Lower leg skin (tissue), 4 donors: ENCODE data around the gene PPP1R26. TPM values are rescaled to one million over a fixed set of nuclear protein-coding genes. Genes with fewer than 3 reads are reported as not detected.

Experiments used
- DNase-seq, 2 donors: peaks; one replicate each; pipeline ENCODE4 v3.0.0-alpha.2; 2019; ENCODE audit warnings: low spot score in 2 of 2
- H3K4me3 ChIP-seq: fragments of 200-600 bp; sonication (generic); 2 replicates; pipeline ENCODE4 v1.5.1; 2017; ENCODE audit warnings: mild to moderate bottlenecking, low read depth; ENCODE audit not compliant: poor library complexity, severe bottlenecking
- POLR2A ChIP-seq, 2 donors: fragments of 450-650 bp; IDR thresholded peaks; one replicate each; pipeline ENCODE4 v1.6.1; 2016 to 2017; ENCODE audit warnings: antibody characterized with exemption in 2 of 2, mild to moderate bottlenecking in 1 of 2, moderate library complexity in 1 of 2
- WGBS, 2 donors: methylation state at CpG; one replicate each; pipeline ENCODE4 v1.1.5; 2018; 5-methylcytosine and 5-hydroxymethylcytosine counted together
- intact Hi-C: fragments of 100-400 bp; cut with DNase I; formaldehyde crosslinking; loops from one replicate; pipeline ENCODE4 v1.15.0; 2023; ENCODE audit warnings: low total_unique reads
- total RNA-seq, 4 donors: library from RNA; depleted of rRNA; stranded (reverse); fragments of >200 nt; gene quantifications; one replicate each; pipeline ENCODE4 v1.1.0, GENCODE V29; 2016
- TF ChIP-seq, protein P1 (sequence below), 3 donors: fragments of 450-650 bp; IDR thresholded peaks; one replicate each; pipeline ENCODE4 v1.5.1; 2016; ENCODE audit warnings: antibody characterized with exemption in 3 of 3, mild to moderate bottlenecking in 3 of 3, moderate library complexity in 2 of 3

PPP1R26 gene
- total RNA-seq, 4 donors from 2014 or later = 8.4 to 11.5 (median 9.2) TPM

DNA sequence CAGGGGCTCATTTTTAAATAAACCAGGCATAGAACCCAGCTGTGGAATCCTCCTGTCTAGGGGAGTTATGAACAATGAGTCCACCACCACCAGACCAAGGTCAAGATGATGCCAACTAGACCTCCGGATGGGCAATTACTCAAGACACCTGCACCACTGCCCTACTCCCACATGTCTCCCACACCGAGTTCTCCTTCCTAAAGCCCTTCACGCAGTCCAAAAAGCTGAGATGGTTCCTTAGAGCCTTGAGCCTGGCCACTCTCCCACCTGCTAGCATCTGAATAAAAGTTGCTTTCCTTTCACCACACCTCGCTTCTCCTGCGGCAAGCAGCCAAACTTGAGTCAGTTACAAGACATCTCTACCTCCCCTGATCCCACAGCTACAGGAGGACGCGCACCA lies 15.4 kb upstream of the PPP1R26 start:
- DNase-seq = no peak
- H3K4me3 ChIP-seq = no peak overlapping the region
- WGBS, 2 donors = 92 to 94% methylated on average over 7 of the region's 7 CpGs
- TF ChIP-seq POLR2A (IDR thresholded peaks at IDR 0.05) = no peak
- TF ChIP-seq, protein P1, sequence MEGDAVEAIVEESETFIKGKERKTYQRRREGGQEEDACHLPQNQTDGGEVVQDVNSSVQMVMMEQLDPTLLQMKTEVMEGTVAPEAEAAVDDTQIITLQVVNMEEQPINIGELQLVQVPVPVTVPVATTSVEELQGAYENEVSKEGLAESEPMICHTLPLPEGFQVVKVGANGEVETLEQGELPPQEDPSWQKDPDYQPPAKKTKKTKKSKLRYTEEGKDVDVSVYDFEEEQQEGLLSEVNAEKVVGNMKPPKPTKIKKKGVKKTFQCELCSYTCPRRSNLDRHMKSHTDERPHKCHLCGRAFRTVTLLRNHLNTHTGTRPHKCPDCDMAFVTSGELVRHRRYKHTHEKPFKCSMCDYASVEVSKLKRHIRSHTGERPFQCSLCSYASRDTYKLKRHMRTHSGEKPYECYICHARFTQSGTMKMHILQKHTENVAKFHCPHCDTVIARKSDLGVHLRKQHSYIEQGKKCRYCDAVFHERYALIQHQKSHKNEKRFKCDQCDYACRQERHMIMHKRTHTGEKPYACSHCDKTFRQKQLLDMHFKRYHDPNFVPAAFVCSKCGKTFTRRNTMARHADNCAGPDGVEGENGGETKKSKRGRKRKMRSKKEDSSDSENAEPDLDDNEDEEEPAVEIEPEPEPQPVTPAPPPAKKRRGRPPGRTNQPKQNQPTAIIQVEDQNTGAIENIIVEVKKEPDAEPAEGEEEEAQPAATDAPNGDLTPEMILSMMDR (IDR thresholded peaks at IDR 0.05) = no peak
- intact Hi-C loops = no loop called here

DNA sequence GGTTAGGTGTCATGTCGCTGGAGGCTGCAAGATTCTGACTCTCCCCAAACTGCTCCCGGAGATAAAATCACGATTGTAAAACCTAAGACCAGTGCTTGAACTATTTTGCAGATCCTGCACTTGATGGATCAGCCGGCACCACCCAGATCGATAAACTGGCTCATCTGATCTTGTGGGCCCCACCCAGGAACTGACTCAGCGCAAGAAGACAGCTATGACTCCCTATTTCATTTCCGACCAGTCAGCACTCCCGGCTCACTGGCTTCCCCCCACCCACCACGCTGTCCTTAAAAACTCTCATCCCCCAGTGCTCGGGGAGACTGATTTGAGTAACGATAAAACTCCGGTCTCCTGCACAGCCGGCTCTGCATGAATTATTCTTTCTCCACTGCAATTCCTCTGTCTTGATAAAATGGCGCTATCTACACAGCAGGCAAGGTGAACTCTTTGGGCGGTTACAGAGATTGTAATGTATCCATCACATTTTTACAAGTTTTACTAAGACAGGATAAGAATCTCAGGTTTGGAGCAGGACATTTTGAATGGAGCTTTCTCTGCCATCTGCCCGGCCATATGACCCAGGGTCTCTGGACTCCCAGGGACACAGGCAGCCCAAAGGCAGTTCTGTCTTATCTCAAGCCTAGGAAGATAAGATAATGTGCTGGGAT lies 10.6 kb upstream of the PPP1R26 start:
- H3K4me3 ChIP-seq = no peak overlapping the region
- intact Hi-C loops = no loop called here
- no peak for DNase-seq
- WGBS, 2 donors = 29 to 47% methylated on average over 16 of the region's 16 CpGs
- TF ChIP-seq, protein P1 (IDR thresholded peaks at IDR 0.05) = no peak
- no peak for TF ChIP-seq POLR2A (IDR thresholded peaks at IDR 0.05)

DNA sequence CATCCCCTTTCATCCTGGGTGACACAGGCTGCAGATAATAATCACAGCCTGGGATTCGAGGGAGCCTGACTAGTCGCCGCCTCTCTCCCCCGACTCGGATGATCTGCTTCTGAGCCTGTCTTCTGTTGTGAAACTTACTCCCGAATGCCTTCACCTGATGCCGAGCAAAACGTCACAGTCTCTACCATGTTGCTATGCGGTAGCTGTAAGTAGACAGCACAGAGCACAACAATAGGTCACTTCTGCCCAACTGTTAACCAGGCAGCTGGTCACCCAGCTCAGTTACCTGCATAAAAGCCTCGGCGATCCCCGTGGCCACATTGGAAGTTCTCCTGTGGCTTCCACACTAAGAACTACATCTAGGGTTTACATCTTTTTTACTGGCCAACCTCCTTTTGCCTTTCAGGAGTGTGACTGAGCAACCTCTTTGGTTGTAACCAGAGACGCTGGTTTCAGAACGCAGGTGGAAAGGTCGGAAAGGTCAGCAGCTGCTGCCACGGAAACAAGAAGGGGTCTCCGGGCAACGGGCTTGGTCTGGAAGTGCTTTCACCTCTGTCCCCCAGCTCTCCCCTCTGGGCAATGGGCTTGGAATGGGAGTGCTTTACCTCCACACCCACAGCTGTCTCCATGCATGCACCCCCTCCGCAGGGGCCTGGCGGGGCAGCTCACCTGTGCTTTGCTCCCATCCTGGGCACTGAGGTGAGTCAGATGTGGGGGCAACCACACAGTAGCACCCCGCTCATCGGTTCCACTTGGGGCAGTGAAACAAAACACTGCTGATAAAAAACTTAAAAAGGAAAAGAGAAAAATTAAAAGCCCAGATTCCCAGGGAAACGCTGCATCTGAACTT lies 7.6 kb upstream of the PPP1R26 start:
- intact Hi-C loops = no loop called here
- no peak for DNase-seq
- WGBS, 2 donors = 72 to 77% methylated on average over 23 of the region's 23 CpGs
- H3K4me3 ChIP-seq = no peak overlapping the region
- no peak for TF ChIP-seq POLR2A (IDR thresholded peaks at IDR 0.05)
- TF ChIP-seq, protein P1 (IDR thresholded peaks at IDR 0.05) = no peak

DNA sequence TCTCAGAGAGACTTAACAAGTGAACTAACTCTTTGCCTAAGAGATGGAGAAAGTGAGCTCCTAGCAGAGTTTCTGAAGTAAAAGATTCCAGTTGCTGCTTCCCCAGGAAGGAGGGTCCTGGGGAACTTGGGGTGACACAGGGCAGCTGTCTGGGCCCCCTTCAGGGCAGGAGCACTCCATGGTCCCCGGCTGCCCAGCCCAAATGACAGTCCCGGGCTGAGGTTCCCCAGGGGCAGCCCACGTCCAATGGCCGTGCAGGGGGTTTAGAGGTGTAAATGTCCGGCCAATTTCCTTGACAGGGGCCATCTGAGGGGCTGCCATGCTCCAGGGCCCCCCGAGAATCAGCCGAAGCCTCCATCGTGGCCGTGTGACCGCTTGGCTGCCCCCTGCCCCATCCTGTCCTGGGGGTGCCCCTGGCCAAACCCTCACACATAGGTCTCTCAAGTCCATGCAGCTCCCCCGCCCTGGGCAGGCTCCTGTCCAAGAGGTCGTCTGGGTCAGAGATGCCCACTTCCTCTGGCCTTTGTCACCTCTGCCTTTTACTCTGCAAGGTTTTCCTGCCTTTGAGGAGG lies 5.5 kb upstream of the PPP1R26 start:
- H3K4me3 ChIP-seq = no peak overlapping the region
- WGBS, 2 donors = 78 to 83% methylated on average over 6 to 12 of the region's 12 CpGs
- intact Hi-C loops = no loop called here
- no peak for TF ChIP-seq POLR2A (IDR thresholded peaks at IDR 0.05)
- TF ChIP-seq, protein P1 (IDR thresholded peaks at IDR 0.05) = no peak
- no peak for DNase-seq

DNA sequence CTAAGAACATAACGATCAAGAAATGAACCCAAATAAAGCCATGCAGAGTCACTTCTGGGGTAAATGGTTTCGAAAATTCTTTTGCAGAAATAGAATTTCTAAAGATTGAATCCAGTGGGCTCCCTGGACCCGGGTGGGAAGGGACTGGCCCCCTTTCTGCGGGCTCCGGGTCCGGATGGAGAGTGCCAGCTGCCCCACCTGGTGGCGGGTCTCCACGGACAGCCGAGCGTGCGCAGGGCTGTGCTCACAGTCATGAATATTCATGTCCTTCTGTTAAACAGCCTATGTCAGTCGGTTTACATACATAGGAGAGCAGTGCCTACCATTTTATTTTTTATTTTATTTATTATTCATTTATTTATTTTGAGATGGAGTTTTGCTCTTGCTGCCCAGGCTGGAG lies 4.7 kb upstream of the PPP1R26 start:
- H3K4me3 ChIP-seq = no peak overlapping the region
- intact Hi-C loops = no loop called here
- TF ChIP-seq POLR2A (IDR thresholded peaks at IDR 0.05) = no peak
- no peak for DNase-seq
- 27 to 28% methylated on average over 12 of the region's 12 CpGs for WGBS, 2 donors
